GM15510 (cell line): ENCODE data around the gene TIPARP.

ENCODE experiments used
- POLR2A ChIP-seq: IDR thresholded peaks from 3 replicates; pipeline ENCODE4 v1.6.1; 2011; ENCODE audit warnings: borderline replicate concordance; ENCODE audit not compliant: insufficient read length; ENCODE audit errors: extremely low read depth

TIPARP gene

GRCh38 chr3:156682501-156682900 is 8.1 kb downstream of the TIPARP start:
- TF ChIP-seq POLR2A, result no peak

- TF ChIP-seq POLR2A, result no peak
Observed at GRCh38 chr3:156682963-156683362, 8.6 kb downstream of the TIPARP start.

GRCh38 chr3:156685198-156685597 is 10.8 kb downstream of the TIPARP start:
- no peak for TF ChIP-seq POLR2A

- no peak for TF ChIP-seq POLR2A
Observed at GRCh38 chr3:156685752-156686151, 11.4 kb downstream of the TIPARP start.

- no peak for TF ChIP-seq POLR2A
Observed at GRCh38 chr3:156687023-156687422, 12.6 kb downstream of the TIPARP start.

GRCh38 chr3:156688632-156689452 is 14.5 kb downstream of the TIPARP start:
- no peak for TF ChIP-seq POLR2A

GRCh38 chr3:156689608-156690007 is 15.2 kb downstream of the TIPARP start:
- no peak for TF ChIP-seq POLR2A

GRCh38 chr3:156691920-156692319 is 17.5 kb downstream of the TIPARP start:
- no peak for TF ChIP-seq POLR2A

GRCh38 chr3:156693166-156693565 is 18.8 kb downstream of the TIPARP start:
- no peak for TF ChIP-seq POLR2A

- TF ChIP-seq POLR2A, result no peak
Observed at GRCh38 chr3:156694536-156694935, 20.1 kb downstream of the TIPARP start.

GRCh38 chr3:156702367-156702766 is 28.0 kb downstream of the TIPARP start:
- no peak for TF ChIP-seq POLR2A

GRCh38 chr3:156704370-156705036 is 30.1 kb downstream of the TIPARP start:
- no peak for TF ChIP-seq POLR2A

- no peak for TF ChIP-seq POLR2A
Observed at GRCh38 chr3:156705761-156706616, 31.6 kb downstream of the TIPARP start.

- TF ChIP-seq POLR2A, result no peak
Observed at GRCh38 chr3:156707588-156707987, 33.2 kb downstream of the TIPARP start.

GRCh38 chr3:156710429-156710828 is 36.0 kb downstream of the TIPARP start:
- TF ChIP-seq POLR2A, result no peak

GRCh38 chr3:156711113-156711512 is 36.7 kb downstream of the TIPARP start:
- TF ChIP-seq POLR2A, result no peak
